Naive thymus-derived CD4-positive, alpha-beta T cell (primary cell): Measurements from ENCODE around the gene FNDC3B. TPM values are rescaled to one million over a fixed set of nuclear protein-coding genes. Genes with fewer than 3 reads are reported as not detected.

Experiments used
- ATAC-seq: fragments of 150-1000 bp; cut with Tn5 transposase; 2 replicates; pipeline ENCODE4 v1.10.0; 2021; ENCODE audit warnings: mild to moderate bottlenecking, moderate library complexity
- CTCF ChIA-PET: fragments of 350-600 bp; sonication (Branson Sonifier 250); formaldehyde crosslinking; loops from one replicate; lab custom pipeline; 2021; ENCODE audit warnings: antibody characterized with exemption; lab: Charles Lee
- POLR2A ChIA-PET: fragments of 350-600 bp; sonication (Branson Sonifier 250); formaldehyde crosslinking; loops from one replicate; lab custom pipeline; 2021; ENCODE audit warnings: antibody characterized with exemption, inconsistent platforms; lab: Charles Lee
- DNase-seq, 9 donors: peaks; one replicate each; pipeline versions ENCODE4 v3.0.0 to v3.0.0-alpha.2; 2020 to 2022; ENCODE audit warnings: mixed read lengths in 1 of 9
- H3K27ac ChIP-seq: one replicate; pipeline ENCODE4 v1.7.0; 2013; ENCODE audit warnings: mild to moderate bottlenecking, low read depth, low read length, moderate library complexity
- H3K27me3 ChIP-seq, 2 donors: one replicate each; pipeline ENCODE4 v1.7.0; 2013; ENCODE audit warnings: low read length in 2 of 2, mild to moderate bottlenecking in 2 of 2, moderate library complexity in 2 of 2; ENCODE audit not compliant: control insufficient read depth in 2 of 2, insufficient read depth in 2 of 2
- H3K36me3 ChIP-seq, 3 experiments: 1 replicate in 2 of 3; 2 replicates in 1 of 3; pipeline ENCODE4 v1.7.0; 2013; ENCODE audit warnings: low read length in 3 of 3, mild to moderate bottlenecking in 3 of 3, moderate library complexity in 1 of 3; ENCODE audit not compliant: insufficient read depth in 3 of 3, control insufficient read depth in 2 of 3
- H3K4me1 ChIP-seq, 2 donors: one replicate each; pipeline ENCODE4 v1.7.0; 2013; ENCODE audit warnings: low read length in 2 of 2, mild to moderate bottlenecking in 2 of 2, moderate library complexity in 1 of 2; ENCODE audit not compliant: control insufficient read depth in 2 of 2, insufficient read depth in 2 of 2
- H3K4me3 ChIP-seq: 2 replicates; pipeline ENCODE4 v1.7.0; 2013; ENCODE audit warnings: mild to moderate bottlenecking, low read length
- H3K9me3 ChIP-seq, 3 experiments: 1 replicate in 2 of 3; 2 replicates in 1 of 3; pipeline ENCODE4 v1.7.0; 2013; ENCODE audit warnings: low read length in 3 of 3; ENCODE audit not compliant: control insufficient read depth in 2 of 3
- H3K27ac Mint-ChIP-seq, 9 donors: one replicate each; pipeline ENCODE4 v1.8.0; 2020 to 2022; ENCODE audit warnings: mixed read lengths in 9 of 9, mild to moderate bottlenecking in 8 of 9, moderate library complexity in 5 of 9, inconsistent platforms in 2 of 9
- H3K27me3 Mint-ChIP-seq, 5 donors: one replicate each; pipeline ENCODE4 v1.8.0; 2021 to 2022; ENCODE audit warnings: mixed read lengths in 5 of 5, mild to moderate bottlenecking in 1 of 5
- H3K36me3 Mint-ChIP-seq, 5 donors: one replicate each; pipeline ENCODE4 v1.8.0; 2020 to 2022; ENCODE audit warnings: mixed read lengths in 5 of 5, mild to moderate bottlenecking in 3 of 5, inconsistent platforms in 1 of 5
- H3K4me1 Mint-ChIP-seq, 7 donors: one replicate each; pipeline ENCODE4 v1.8.0; 2020 to 2022; ENCODE audit warnings: mixed read lengths in 7 of 7, mild to moderate bottlenecking in 3 of 7, inconsistent platforms in 1 of 7
- H3K4me3 Mint-ChIP-seq, 10 donors: one replicate each; pipeline ENCODE4 v1.8.0; 2020 to 2022; ENCODE audit warnings: mild to moderate bottlenecking in 10 of 10, mixed read lengths in 10 of 10, moderate library complexity in 6 of 10, inconsistent platforms in 2 of 10
- H3K9me3 Mint-ChIP-seq, 11 donors: one replicate each; pipeline ENCODE4 v1.8.0; 2020 to 2022; ENCODE audit warnings: mixed read lengths in 11 of 11, mild to moderate bottlenecking in 4 of 11, inconsistent platforms in 1 of 11, moderate library complexity in 1 of 11
- intact Hi-C, 2 donors: fragments of 100-400 bp; cut with micrococcal nuclease; formaldehyde crosslinking; loops; one replicate each; pipeline ENCODE4 v1.15.1; 2023
- polyA plus RNA-seq, 2 donors: library from polyadenylated mRNA; unstranded; fragments of 300-500 nt; fragmentation: Illumina TruSeq; gene quantifications; one replicate each; pipeline ENCODE4 v1.2.3, GENCODE V29; 2021
- total RNA-seq, 6 experiments: library from RNA in 5 of 6; stranded (reverse) in 5 of 6; gene quantifications; 1 replicate in 5 of 6; 2 replicates in 1 of 6; pipeline ENCODE4 v1.2.3 and lab custom pipeline; 2021 to 2026

The FNDC3B gene
- total and polyA plus RNA-seq, 7 experiments from 2014 or later: 8.6 to 78.6 (median 25.6) TPM

GRCh38 chr3:172150268-172150667, 110.9 kb downstream of the FNDC3B start:
- DNase-seq: no peak
- H3K27ac Mint-ChIP-seq: peak overlapping the region in 1 of 9 donors; percentile 36
- H3K4me3 Mint-ChIP-seq: no peak overlapping the region
- intact Hi-C loops: no loop called here
- ATAC-seq: no peak
- peaks cover 32 to 73% (median 38%) of the 10 kb centered on the region in 7 donors for H3K4me1 Mint-ChIP-seq
- no peaks in the 10 kb centered on the region for H3K27me3 Mint-ChIP-seq
- ChIA-PET POLR2A (no interaction called here), CTCF (no interaction called here)
- H3K4me1 ChIP-seq: peaks cover 0 to 6% of the 10 kb centered on the region in 2 donors
- H3K27ac ChIP-seq: no peak overlapping the region
- peaks cover 0 to 5% (median 2%) of the 10 kb centered on the region in 5 donors for H3K36me3 Mint-ChIP-seq
- H3K36me3 ChIP-seq: no peaks in the 10 kb centered on the region
- H3K9me3 Mint-ChIP-seq: no peaks in the 10 kb centered on the region
- no peak overlapping the region for H3K4me3 ChIP-seq
- H3K27me3 ChIP-seq: no peaks in the 10 kb centered on the region
- H3K9me3 ChIP-seq: no peaks in the 10 kb centered on the region

- ATAC-seq: no peak
- Mint-ChIP-seq H3K27ac (peak overlapping the region in 1 of 9 donors; percentile 28), H3K4me3 (no peak overlapping the region), H3K9me3 (no peaks in the 10 kb centered on the region), H3K27me3 (no peaks in the 10 kb centered on the region), H3K4me1 (peaks cover 32 to 74% (median 37%) of the 10 kb centered on the region in 7 donors), H3K36me3 (peaks cover 0 to 5% (median 3%) of the 10 kb centered on the region in 5 donors)
- Histone ChIP-seq H3K4me3 (no peak overlapping the region), H3K4me1 (peaks cover 0 to 6% of the 10 kb centered on the region in 2 donors), H3K27me3 (no peaks in the 10 kb centered on the region), H3K9me3 (no peaks in the 10 kb centered on the region), H3K36me3 (no peaks in the 10 kb centered on the region), H3K27ac (no peak overlapping the region)
- ChIA-PET CTCF (interaction anchor here (0.5 kb wide), 1 partner anchor 49 kb away, joined by 4 read pairs; no protein-coding TSS in a partner anchor), POLR2A (no interaction called here)
- no peak for DNase-seq
- intact Hi-C loops: no loop called here
Measured at GRCh38 chr3:172150913-172151650, 111.7 kb downstream of the FNDC3B start.

- no peaks in the 10 kb centered on the region for H3K9me3 ChIP-seq
- Mint-ChIP-seq H3K4me3 (peak overlapping the region in 2 of 10 donors; percentile 28 to 33), H3K27ac (peak overlapping the region in 1 of 9 donors; percentile 6), H3K4me1 (peaks cover 28 to 68% (median 36%) of the 10 kb centered on the region in 7 donors), H3K27me3 (no peaks in the 10 kb centered on the region), H3K9me3 (no peaks in the 10 kb centered on the region), H3K36me3 (peaks cover 0 to 9% (median 3%) of the 10 kb centered on the region in 5 donors)
- H3K27me3 ChIP-seq: no peaks in the 10 kb centered on the region
- no peak for ATAC-seq
- H3K27ac ChIP-seq: no peak overlapping the region
- no peak for DNase-seq
- peaks cover 0 to 6% of the 10 kb centered on the region in 2 donors for H3K4me1 ChIP-seq
- ChIA-PET CTCF (interaction anchor here (0.5 kb wide), 1 partner anchor 50 kb away, joined by 4 read pairs; no protein-coding TSS in a partner anchor), POLR2A (no interaction called here)
- intact Hi-C loops: loop anchor here in 1 of 2 donors (2.0 kb wide), 1 partner anchor 15 kb away; no protein-coding TSS in a partner anchor
- no peaks in the 10 kb centered on the region for H3K36me3 ChIP-seq
- H3K4me3 ChIP-seq: no peak overlapping the region
Measured at GRCh38 chr3:172151651-172152649, 112.6 kb downstream of the FNDC3B start.

- no peak overlapping the region for H3K27ac ChIP-seq
Measured at GRCh38 chr3:172152874-172153273, 113.5 kb downstream of the FNDC3B start.

GRCh38 chr3:172153335-172153861, 114.0 kb downstream of the FNDC3B start:
- peak in 6 of 9 donors; percentile 7 to 52 (median 15) for DNase-seq
- ATAC-seq: peak; percentile 95
- H3K36me3 ChIP-seq: no peaks in the 10 kb centered on the region
- H3K9me3 ChIP-seq: no peaks in the 10 kb centered on the region
- peak overlapping the region; percentile 14 to 64 (median 45) for H3K4me3 Mint-ChIP-seq
- intact Hi-C loops: loop anchor here in 1 of 2 donors (2.0 kb wide), 1 partner anchor 17 kb away; no protein-coding TSS in a partner anchor
- peaks cover 0 to 6% of the 10 kb centered on the region in 2 donors for H3K4me1 ChIP-seq
- no peak overlapping the region for H3K4me3 ChIP-seq
- H3K4me1 Mint-ChIP-seq: peaks cover 23 to 60% (median 36%) of the 10 kb centered on the region in 7 donors
- no peak overlapping the region for H3K27ac ChIP-seq
- H3K27me3 ChIP-seq: no peaks in the 10 kb centered on the region
- peaks cover 0 to 16% (median 6%) of the 10 kb centered on the region in 5 donors for H3K36me3 Mint-ChIP-seq
- CTCF ChIA-PET: no interaction called here
- no peaks in the 10 kb centered on the region for H3K9me3 Mint-ChIP-seq
- peak overlapping the region in 6 of 9 donors; percentile 12 to 83 (median 28) for H3K27ac Mint-ChIP-seq
- H3K27me3 Mint-ChIP-seq: no peaks in the 10 kb centered on the region
- POLR2A ChIA-PET: no interaction called here

More at GRCh38 chr3:172152874-172153273, 113.5 kb downstream of the FNDC3B start:
- no peaks in the 10 kb centered on the region for H3K27me3 Mint-ChIP-seq
- ATAC-seq (peak; percentile 2), DNase-seq (no peak)
- POLR2A ChIA-PET: no interaction called here
- CTCF ChIA-PET: no interaction called here
- H3K4me3 Mint-ChIP-seq: peak overlapping the region; percentile 5 to 64 (median 45)
- Histone ChIP-seq H3K4me1 (peaks cover 0 to 6% of the 10 kb centered on the region in 2 donors), H3K27me3 (no peaks in the 10 kb centered on the region), H3K4me3 (no peak overlapping the region), H3K9me3 (no peaks in the 10 kb centered on the region), H3K36me3 (no peaks in the 10 kb centered on the region)
- no peaks in the 10 kb centered on the region for H3K9me3 Mint-ChIP-seq
- H3K4me1 Mint-ChIP-seq: peaks cover 26 to 62% (median 37%) of the 10 kb centered on the region in 7 donors
- peaks cover 0 to 13% (median 4%) of the 10 kb centered on the region in 5 donors for H3K36me3 Mint-ChIP-seq
- H3K27ac Mint-ChIP-seq: peak overlapping the region in 3 of 9 donors; percentile 12 to 24 (median 13)
- intact Hi-C loops: loop anchor here in 1 of 2 donors (2.0 kb wide), 1 partner anchor 16 kb away; no protein-coding TSS in a partner anchor
